SIG-M5 treated with dmso at 0.1 percent for 504 hours (cell line): ENCODE data around the gene HFM1.
"Not testable (repeated sequence)": the region's sequence is repeated elsewhere in the genome, so short reads cannot be mapped to it uniquely, and the experiment has no call there.

Source experiments
- DNase-seq: peaks from one replicate; lab custom pipeline; 2025; ENCODE audit not compliant: unreplicated experiment; lab: John Stamatoyannopoulos, UW

HFM1 gene

GRCh38 chr1:91404151-91405012 is at the start of gene HFM1:
Gene HFM1 (minus strand): TSS chr1:91404837. CDS start chr1:91401082, 3,755 bp downstream.
- peak; percentile 34 for DNase-seq

GRCh38 chr1:91454136-91454535 is 49.5 kb upstream of the HFM1 start:
- no peak for DNase-seq

- DNase-seq, result no peak
These were observed 45.6 kb upstream of the HFM1 start for GRCh38 chr1:91450260-91450659.

GRCh38 chr1:91447782-91448181 is 43.1 kb upstream of the HFM1 start:
- not testable (repeated sequence) for DNase-seq

GRCh38 chr1:91441980-91442379 is 37.3 kb upstream of the HFM1 start:
- DNase-seq, result not testable (repeated sequence)

GRCh38 chr1:91440847-91441246 is 36.2 kb upstream of the HFM1 start:
- DNase-seq, result peak; percentile 11

- no peak for DNase-seq
These were observed 34.4 kb upstream of the HFM1 start for GRCh38 chr1:91439016-91439415.

- DNase-seq, result no peak
These were observed 23.7 kb upstream of the HFM1 start for GRCh38 chr1:91428182-91428798.

- DNase-seq, result no peak
These were observed 23.1 kb upstream of the HFM1 start for GRCh38 chr1:91427741-91428140.

GRCh38 chr1:91422523-91422922 is 17.9 kb upstream of the HFM1 start:
- not testable (repeated sequence) for DNase-seq

- DNase-seq, result no peak
These were observed 7.7 kb upstream of the HFM1 start for GRCh38 chr1:91412371-91412770.

- DNase-seq, result peak; percentile 21
These were observed 2.2 kb upstream of the HFM1 start for GRCh38 chr1:91406773-91407389.

GRCh38 chr1:91402023-91402422 is 2.6 kb downstream of the HFM1 start:
- DNase-seq, result peak; percentile 30

GRCh38 chr1:91400133-91400725 is 4.4 kb downstream of the HFM1 start:
- no peak for DNase-seq

- DNase-seq, result no peak
These were observed 6.3 kb downstream of the HFM1 start for GRCh38 chr1:91398291-91398690.

GRCh38 chr1:91397605-91398004 is 7.0 kb downstream of the HFM1 start:
- no peak for DNase-seq

GRCh38 chr1:91393042-91393441 is 11.6 kb downstream of the HFM1 start:
- no peak for DNase-seq

- DNase-seq, result no peak
These were observed 18.5 kb downstream of the HFM1 start for GRCh38 chr1:91386109-91386508.

GRCh38 chr1:91383456-91383855 is 21.2 kb downstream of the HFM1 start:
- DNase-seq, result no peak

GRCh38 chr1:91381844-91382243 is 22.8 kb downstream of the HFM1 start:
- DNase-seq, result no peak

GRCh38 chr1:91374086-91374485 is 30.6 kb downstream of the HFM1 start:
- no peak for DNase-seq

GRCh38 chr1:91372230-91372629 is 32.4 kb downstream of the HFM1 start:
- DNase-seq, result not testable (repeated sequence)
